ENCODE results near the gene SLC25A13. TPM values are rescaled to one million over a fixed set of nuclear protein-coding genes. Genes with fewer than 3 reads are reported as not detected.

Gene SLC25A13
- total and polyA plus RNA-seq, 2 of the 4 experiments (the other 2 are of a cell fraction): 7.4 to 11.7 TPM

GRCh38 chr7:96200740-96201139 lies 121.2 kb downstream of the SLC25A13 start:
- no peaks in the 10 kb centered on the region for H3K9me3 ChIP-seq (ENCODE audit: control insufficient read depth, insufficient read depth, low read length)
- no peak overlapping the region for H2AK5ac ChIP-seq (ENCODE audit: low read depth, low read length)
- TF ChIP-seq RCOR1 (IDR thresholded peaks at IDR 0.05; ENCODE audit: insufficient replicate concordance, low read length): no peak
- TF ChIP-seq CHD1 (IDR thresholded peaks at IDR 0.05; ENCODE audit: low read depth, low read length): no peak
- TF ChIP-seq BHLHE40 (IDR thresholded peaks at IDR 0.05; ENCODE audit: low read depth, low read length): no peak
- TF ChIP-seq RAD21 (IDR thresholded peaks at IDR 0.05; ENCODE audit: low read length): no peak
- TF ChIP-seq ELK1 (IDR thresholded peaks at IDR 0.05; ENCODE audit: borderline replicate concordance, low read depth, low read length): no peak
- no peak for TF ChIP-seq RFX5 (IDR thresholded peaks at IDR 0.05; ENCODE audit: low read depth, low read length)
- no peak for TF ChIP-seq MAZ (IDR thresholded peaks at IDR 0.05; ENCODE audit: borderline replicate concordance, low read depth, low read length)
- no peak for TF ChIP-seq MAFK (IDR thresholded peaks at IDR 0.05; ENCODE audit: low read depth, low read length)
- no peak for TF ChIP-seq FOS (IDR thresholded peaks at IDR 0.05; ENCODE audit: low read depth, low read length)
- TF ChIP-seq MXI1 (IDR thresholded peaks at IDR 0.05; ENCODE audit: borderline replicate concordance, low read depth, low read length): no peak
- TF ChIP-seq CEBPB (IDR thresholded peaks at IDR 0.05; ENCODE audit: low read depth, low read length): no peak
- TF ChIP-seq CTCF (conservative IDR thresholded peaks at IDR 0.05; ENCODE audit: low read depth, low read length): no peak
- no peak for TF ChIP-seq NFE2L2 (IDR thresholded peaks at IDR 0.05; ENCODE audit: low read depth, low read length)
- no peak for TF ChIP-seq USF2 (IDR thresholded peaks at IDR 0.05; ENCODE audit: low read depth, low read length)
- no peak for TF ChIP-seq SMC3 (IDR thresholded peaks at IDR 0.05; ENCODE audit: low read depth, low read length)
- TF ChIP-seq POLR2A (IDR thresholded peaks at IDR 0.05; ENCODE audit: low read depth, low read length): no peak
- no peak overlapping the region for H3K4me3 ChIP-seq (ENCODE audit: insufficient read depth, low read depth, low read length)
- H2BK120ac ChIP-seq (ENCODE audit: low read depth, low read length): no peak overlapping the region
- dilution Hi-C loops (cut with HindIII; ENCODE audit: low sequenced_read_pairs, unreplicated experiment): no loop called here
- H4K20me1 ChIP-seq (ENCODE audit: insufficient read depth, low read length): no peaks in the 10 kb centered on the region
- no peak overlapping the region for H2BK20ac ChIP-seq (ENCODE audit: low read depth, low read length)
- no peak overlapping the region for H3K9ac ChIP-seq (ENCODE audit: low read depth, low read length)
- H3K18ac ChIP-seq (ENCODE audit: low read depth, low read length): no peak overlapping the region
- WGBS, 2 experiments (ENCODE audit: extremely low coverage in 2 of 2, insufficient read length in 1 of 2): no CpG with 5 or more reads among the region's 1 CpG
- in situ Hi-C loops (cut with MboI; ENCODE audit: low sequenced_read_pairs): no loop called here
- ChIA-PET CTCF (no interaction called here), POLR2A (ENCODE audit: unreplicated experiment) (interaction anchor here (0.6 kb wide), 1 partner anchor 14 kb away, joined by 3 read pairs; no protein-coding TSS in a partner anchor)
- intact Hi-C loops (cut with micrococcal nuclease): no loop called here
- H3K56ac ChIP-seq (ENCODE audit: extremely low read depth, insufficient read depth, low read length): no peak overlapping the region
- no TSS peak for BruUV-seq (replicated peaks)
- H3K4me2 ChIP-seq (ENCODE audit: low read depth, low read length): no peak overlapping the region
- H2BK15ac ChIP-seq (ENCODE audit: low read depth, low read length): no peak overlapping the region
- H3K27ac ChIP-seq (ENCODE audit: insufficient read depth, low read length): no peak overlapping the region
- no peak overlapping the region for H2AFZ ChIP-seq (replicated peaks; ENCODE audit: low read length, poor library complexity)
- H3K9me1 ChIP-seq (ENCODE audit: insufficient read depth, low read length): peaks cover 3% of the 10 kb centered on the region; the same call in 1 of the 2 replicates
- no peak overlapping the region for H4K91ac ChIP-seq (ENCODE audit: insufficient read depth, low read depth, low read length)
- H3K36me3 ChIP-seq (ENCODE audit: control insufficient read depth, insufficient read depth, low read length): no peaks in the 10 kb centered on the region
- H2AK9ac ChIP-seq (replicated peaks; ENCODE audit: low read depth, low read length, poor library complexity): no peak overlapping the region
- H4K8ac ChIP-seq (ENCODE audit: low read depth in 2 of 2, low read length in 2 of 2): no peak overlapping the region
- H3K4ac ChIP-seq (ENCODE audit: low read depth, low read length): no peak overlapping the region
- no peak for ATAC-seq (ENCODE audit: low read depth)
- no peak overlapping the region for H3K23ac ChIP-seq (ENCODE audit: low read depth, low read length)
- no peak for DNase-seq
- H3K79me1 ChIP-seq (ENCODE audit: low read depth in 1 of 2, low read length in 2 of 2): no peaks in the 10 kb centered on the region; a peak in 1 of 4 replicates
- H3K4me1 ChIP-seq (ENCODE audit: control insufficient read depth, insufficient read depth, low read length): peaks cover 2% of the 10 kb centered on the region; the same call in 1 of the 2 replicates
- no peak overlapping the region for H3K14ac ChIP-seq (replicated peaks; ENCODE audit: low read depth, low read length)
- no peak overlapping the region for H2BK5ac ChIP-seq (ENCODE audit: low read depth, low read length, poor library complexity, severe bottlenecking)
- H3K27me3 ChIP-seq (ENCODE audit: control insufficient read depth, insufficient read depth, low read length): no peaks in the 10 kb centered on the region
- no peak overlapping the region for H4K5ac ChIP-seq (ENCODE audit: low read depth, low read length)

Data from IMR-90 (cell line).